WTC11 (cell line): Measurements from ENCODE around the gene CCAR1. TPM values are rescaled to one million over a fixed set of nuclear protein-coding genes. Genes with fewer than 3 reads are reported as not detected.

ENCODE experiments used
- ATAC-seq: fragments of 200-7000 bp; cut with Tn5 transposase; 2 replicates; pipeline ENCODE4 v1.10.0; 2021; ENCODE audit warnings: mild to moderate bottlenecking, moderate library complexity
- CTCF ChIA-PET: fragments of 300-600 bp; sonication (Branson Sonifier 250); formaldehyde crosslinking; loops from one replicate; lab custom pipeline; 2021; ENCODE audit warnings: antibody characterized with exemption; lab: Charles Lee
- POLR2A ChIA-PET: fragments of 350-600 bp; sonication (Branson Sonifier 250); formaldehyde crosslinking; loops from one replicate; lab custom pipeline; 2021; ENCODE audit warnings: antibody characterized with exemption; lab: Charles Lee
- DNase-seq: peaks from one replicate; pipeline ENCODE4 v3.0.0; 2021; ENCODE audit warnings: low spot score
- H3K27ac Mint-ChIP-seq: 2 replicates; pipeline ENCODE4 v1.8.0; 2021; ENCODE audit warnings: mixed read lengths
- H3K27me3 Mint-ChIP-seq: 2 replicates; pipeline ENCODE4 v1.8.0; 2021; ENCODE audit warnings: low read depth, mild to moderate bottlenecking, moderate library complexity, mixed read lengths
- H3K36me3 Mint-ChIP-seq: 2 replicates; pipeline ENCODE4 v1.8.0; 2021; ENCODE audit warnings: mixed read lengths
- H3K4me1 Mint-ChIP-seq: 2 replicates; pipeline ENCODE4 v1.8.0; 2022; ENCODE audit warnings: mixed read lengths
- H3K4me3 Mint-ChIP-seq: 2 replicates; pipeline ENCODE4 v1.8.0; 2021; ENCODE audit warnings: mild to moderate bottlenecking, moderate library complexity, mixed read lengths
- H3K9me3 Mint-ChIP-seq: 2 replicates; pipeline ENCODE4 v1.8.0; 2021; ENCODE audit warnings: mixed read lengths
- AFF4 ChIP-seq: sonication (generic); formaldehyde crosslinking; IDR thresholded peaks from 2 replicates; pipeline ENCODE4 v1.8.1; 2023; ENCODE audit warnings: mild to moderate bottlenecking, missing genetic modification reagents, borderline replicate concordance
- CREM ChIP-seq: sonication (generic); formaldehyde crosslinking; IDR thresholded peaks from 2 replicates; pipeline ENCODE4 v1.8.1; 2022; ENCODE audit warnings: mild to moderate bottlenecking, missing genetic modification reagents, moderate library complexity
- E2F5 ChIP-seq: sonication (generic); formaldehyde crosslinking; IDR thresholded peaks from 2 replicates; pipeline ENCODE4 v1.8.1; 2022; ENCODE audit warnings: mild to moderate bottlenecking, moderate library complexity, missing genetic modification reagents
- ELF4 ChIP-seq: sonication (generic); formaldehyde crosslinking; IDR thresholded peaks from 2 replicates; pipeline ENCODE4 v1.8.1; 2022; ENCODE audit warnings: low read depth, mild to moderate bottlenecking, moderate library complexity, missing genetic modification reagents
- ERG ChIP-seq: fragments of 250-450 bp; sonication (Bioruptor Pico); IDR thresholded peaks from 2 replicates; pipeline ENCODE4 v1.8.0; 2021; ENCODE audit warnings: mild to moderate bottlenecking
- FOXK1 ChIP-seq: sonication (generic); formaldehyde crosslinking; IDR thresholded peaks from 2 replicates; pipeline ENCODE4 v1.8.0; 2022; ENCODE audit warnings: mild to moderate bottlenecking, moderate library complexity, missing genetic modification reagents
- FOXP1 ChIP-seq: sonication (generic); formaldehyde crosslinking; IDR thresholded peaks from 2 replicates; pipeline ENCODE4 v1.8.0; 2022; ENCODE audit warnings: missing genetic modification reagents, mild to moderate bottlenecking, moderate library complexity, borderline replicate concordance
- GABPB1 ChIP-seq: sonication (generic); formaldehyde crosslinking; IDR thresholded peaks from 2 replicates; pipeline ENCODE4 v1.8.1; 2023; ENCODE audit warnings: mild to moderate bottlenecking, missing genetic modification reagents
- IRF1 ChIP-seq: sonication (generic); formaldehyde crosslinking; IDR thresholded peaks from 2 replicates; pipeline ENCODE4 v1.8.0; 2023; ENCODE audit warnings: missing genetic modification reagents
- MLX ChIP-seq: sonication (generic); formaldehyde crosslinking; IDR thresholded peaks from 2 replicates; pipeline ENCODE4 v1.8.1; 2023; ENCODE audit warnings: mild to moderate bottlenecking, missing genetic modification reagents, moderate library complexity
- MXD4 ChIP-seq: fragments of 250-450 bp; sonication (Bioruptor Pico); IDR thresholded peaks from 2 replicates; pipeline ENCODE4 v1.8.0; 2021; ENCODE audit warnings: mild to moderate bottlenecking, moderate library complexity, borderline replicate concordance
- NFYB ChIP-seq: sonication (generic); formaldehyde crosslinking; conservative IDR thresholded peaks from 2 replicates; pipeline ENCODE4 v1.8.0; 2022; ENCODE audit warnings: low read depth, missing genetic modification reagents
- NR1H2 ChIP-seq: sonication (generic); formaldehyde crosslinking; IDR thresholded peaks from 2 replicates; pipeline ENCODE4 v1.9.0; 2021; ENCODE audit warnings: mild to moderate bottlenecking, moderate library complexity, missing genetic modification reagents
- NR3C1 ChIP-seq: sonication (generic); formaldehyde crosslinking; conservative IDR thresholded peaks from 2 replicates; pipeline ENCODE4 v1.8.1; 2023; ENCODE audit warnings: low read depth, mild to moderate bottlenecking, missing genetic modification reagents
- OVOL2 ChIP-seq: fragments of 250-450 bp; sonication (Bioruptor Pico); IDR thresholded peaks from 2 replicates; pipeline ENCODE4 v1.9.0; 2021; ENCODE audit warnings: mild to moderate bottlenecking, borderline replicate concordance
- PRRX2 ChIP-seq: fragments of 250-450 bp; sonication (Bioruptor Pico); IDR thresholded peaks from 2 replicates; pipeline ENCODE4 v1.8.0; 2021; ENCODE audit warnings: mild to moderate bottlenecking
- SOX15 ChIP-seq: fragments of 250-450 bp; sonication (Bioruptor Pico); IDR thresholded peaks from 2 replicates; pipeline ENCODE4 v1.9.0; 2021; ENCODE audit warnings: mild to moderate bottlenecking
- SP1 ChIP-seq: sonication (generic); formaldehyde crosslinking; conservative IDR thresholded peaks from 2 replicates; pipeline ENCODE4 v1.8.1; 2022; ENCODE audit warnings: missing genetic modification reagents
- TEAD1 ChIP-seq: sonication (generic); formaldehyde crosslinking; IDR thresholded peaks from 2 replicates; pipeline ENCODE4 v1.8.0; 2022; ENCODE audit warnings: mild to moderate bottlenecking, missing genetic modification reagents
- USF1 ChIP-seq: sonication (generic); formaldehyde crosslinking; IDR thresholded peaks from 2 replicates; pipeline ENCODE4 v1.8.0; 2022; ENCODE audit warnings: mild to moderate bottlenecking, missing genetic modification reagents
- USF2 ChIP-seq: sonication (generic); formaldehyde crosslinking; IDR thresholded peaks from 2 replicates; pipeline ENCODE4 v1.8.1; 2023; ENCODE audit warnings: mild to moderate bottlenecking, missing genetic modification reagents, moderate library complexity
- ZMAT4 ChIP-seq: fragments of 250-450 bp; sonication (Bioruptor Pico); IDR thresholded peaks from 2 replicates; pipeline ENCODE4 v1.9.0; 2021; ENCODE audit warnings: mild to moderate bottlenecking
- ZNF121 ChIP-seq: sonication (generic); formaldehyde crosslinking; IDR thresholded peaks from 2 replicates; pipeline ENCODE4 v1.8.0; 2023; ENCODE audit warnings: missing genetic modification reagents
- ZNF671 ChIP-seq: fragments of 250-450 bp; sonication (Bioruptor Pico); IDR thresholded peaks from 2 replicates; pipeline ENCODE4 v1.8.0; 2021; ENCODE audit warnings: mild to moderate bottlenecking
- total RNA-seq: library from RNA; stranded (reverse); gene quantifications from 3 replicates; pipeline ENCODE4 v1.2.3, GENCODE V29; 2021

The CCAR1 gene
- total RNA-seq, 1 experiment from 2014 or later = 95.4 TPM

- TF ChIP-seq USF1 (CRISPR knock-in tag) = no peak
Measured at GRCh38 chr10:68792115-68792514, 71.1 kb downstream of the CCAR1 start (continued).

GRCh38 chr10:68795886-68796532 is 75.0 kb downstream of the CCAR1 start:
- no peaks in the 10 kb centered on the region for H3K4me1 Mint-ChIP-seq
- H3K27ac Mint-ChIP-seq = no peak overlapping the region
- H3K36me3 Mint-ChIP-seq = peaks cover 24% of the 10 kb centered on the region
- ChIA-PET POLR2A (no interaction called here), CTCF (no interaction called here)
- H3K27me3 Mint-ChIP-seq = no peaks in the 10 kb centered on the region
- no peak overlapping the region for H3K4me3 Mint-ChIP-seq
- ATAC-seq = no peak
- TF ChIP-seq NFYB (CRISPR knock-in tag) = no peak
- no peak for TF ChIP-seq E2F5 (CRISPR knock-in tag)
- no peak for TF ChIP-seq MXD4 (CRISPR knock-in tag)
- no peak for TF ChIP-seq IRF1 (CRISPR knock-in tag)
- no peak for TF ChIP-seq FOXP1 (CRISPR knock-in tag)
- no peak for TF ChIP-seq ZNF671 (CRISPR knock-in tag)
- TF ChIP-seq USF1 (CRISPR knock-in tag) = no peak
- no peak for TF ChIP-seq MLX
- TF ChIP-seq NR3C1 (CRISPR knock-in tag) = no peak
- TF ChIP-seq SP1 = no peak
- TF ChIP-seq FOXK1 (CRISPR knock-in tag) = no peak
- TF ChIP-seq CREM (CRISPR knock-in tag) = no peak
- no peak for TF ChIP-seq ZMAT4
- no peak for TF ChIP-seq ERG (CRISPR knock-in tag)
- no peak for DNase-seq
- H3K9me3 Mint-ChIP-seq = no peaks in the 10 kb centered on the region

GRCh38 chr10:68796605-68797004 is 75.6 kb downstream of the CCAR1 start:
- CTCF ChIA-PET = no interaction called here
- Mint-ChIP-seq H3K27me3 (no peaks in the 10 kb centered on the region), H3K9me3 (no peaks in the 10 kb centered on the region), H3K4me3 (no peak overlapping the region), H3K27ac (peak overlapping the region; percentile 9; the same call in 1 of the 2 replicates), H3K36me3 (peaks cover 23% of the 10 kb centered on the region), H3K4me1 (no peaks in the 10 kb centered on the region)
- ATAC-seq (no peak), DNase-seq (no peak)
- POLR2A ChIA-PET = no interaction called here
- TF ChIP-seq AFF4 (CRISPR knock-in tag) (no peak), NR1H2 (no peak), GABPB1 (CRISPR knock-in tag) (no peak), ZNF121 (CRISPR knock-in tag) (no peak), SP1 (no peak), USF2 (CRISPR knock-in tag) (no peak), ELF4 (CRISPR knock-in tag) (no peak), PRRX2 (no peak), CREM (CRISPR knock-in tag) (no peak), SOX15 (CRISPR knock-in tag) (no peak), FOXK1 (CRISPR knock-in tag) (no peak), TEAD1 (no peak), OVOL2 (no peak), MXD4 (CRISPR knock-in tag) (no peak)
